Measurements from ENCODE around the gene DNAJC16.

DNA sequence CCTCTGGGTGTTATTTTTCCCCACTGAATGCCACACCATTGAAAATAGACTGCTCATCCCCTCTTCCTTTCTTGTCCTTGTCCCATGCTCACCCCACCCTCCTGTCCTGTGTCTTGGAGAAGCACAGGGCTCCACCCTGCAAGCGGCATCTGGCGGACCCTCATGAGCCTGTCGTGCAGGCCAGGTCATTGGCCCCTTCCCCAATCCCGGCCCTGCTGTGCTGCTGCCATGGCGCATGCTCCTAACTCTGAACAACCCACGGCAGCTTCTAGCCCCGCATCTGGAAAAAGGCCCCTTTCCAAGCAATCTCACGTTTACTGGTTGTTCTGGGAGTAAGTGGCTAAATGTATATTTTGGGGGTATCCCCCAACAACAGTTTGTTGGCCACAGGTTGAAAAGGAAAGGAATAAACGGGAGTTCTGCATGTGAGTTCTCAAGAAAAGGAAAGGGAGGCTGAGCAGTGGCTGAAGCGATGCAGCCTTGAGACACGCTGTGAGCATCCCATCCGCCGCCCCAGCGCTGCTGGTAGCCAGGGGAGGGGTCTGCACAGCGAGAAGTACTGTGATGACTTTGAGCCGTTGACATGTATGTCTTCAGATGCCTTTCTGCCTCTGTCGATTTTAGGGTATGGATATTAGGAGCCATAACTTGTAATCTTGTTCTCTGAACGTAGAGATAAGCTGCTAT, 41.9 kb downstream of the DNAJC16 start:
- TF ChIP-seq, protein P1, sequence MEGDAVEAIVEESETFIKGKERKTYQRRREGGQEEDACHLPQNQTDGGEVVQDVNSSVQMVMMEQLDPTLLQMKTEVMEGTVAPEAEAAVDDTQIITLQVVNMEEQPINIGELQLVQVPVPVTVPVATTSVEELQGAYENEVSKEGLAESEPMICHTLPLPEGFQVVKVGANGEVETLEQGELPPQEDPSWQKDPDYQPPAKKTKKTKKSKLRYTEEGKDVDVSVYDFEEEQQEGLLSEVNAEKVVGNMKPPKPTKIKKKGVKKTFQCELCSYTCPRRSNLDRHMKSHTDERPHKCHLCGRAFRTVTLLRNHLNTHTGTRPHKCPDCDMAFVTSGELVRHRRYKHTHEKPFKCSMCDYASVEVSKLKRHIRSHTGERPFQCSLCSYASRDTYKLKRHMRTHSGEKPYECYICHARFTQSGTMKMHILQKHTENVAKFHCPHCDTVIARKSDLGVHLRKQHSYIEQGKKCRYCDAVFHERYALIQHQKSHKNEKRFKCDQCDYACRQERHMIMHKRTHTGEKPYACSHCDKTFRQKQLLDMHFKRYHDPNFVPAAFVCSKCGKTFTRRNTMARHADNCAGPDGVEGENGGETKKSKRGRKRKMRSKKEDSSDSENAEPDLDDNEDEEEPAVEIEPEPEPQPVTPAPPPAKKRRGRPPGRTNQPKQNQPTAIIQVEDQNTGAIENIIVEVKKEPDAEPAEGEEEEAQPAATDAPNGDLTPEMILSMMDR (IDR thresholded peaks at IDR 0.05): no peak
- TF ChIP-seq POLR2A (IDR thresholded peaks at IDR 0.05) (no peak), POLR2AphosphoS5 (IDR thresholded peaks at IDR 0.05) (no peak), EP300 (IDR thresholded peaks at IDR 0.05) (no peak)
